SK-N-SH (cell line): ENCODE data around the gene ZNF790. TPM values are rescaled to one million over a fixed set of nuclear protein-coding genes. Genes with fewer than 3 reads are reported as not detected.

ENCODE experiments used
- CTCF ChIA-PET: fragments of 300-600, 350-600 bp; formaldehyde crosslinking; extraction: SDS; loops from one replicate; lab custom pipeline; 2021; lab: Yijun Ruan, JAX
- POLR2A ChIA-PET: fragments of 350-600 bp; sonication (Branson Sonifier 250); formaldehyde crosslinking; extraction: SDS; loops from one replicate; lab custom pipeline; 2020; ENCODE audit warnings: antibody characterized with exemption, inconsistent platforms; lab: Yijun Ruan, JAX
- DNase-seq: peaks from one replicate; pipeline ENCODE4 v3.0.0; 2012
- H2AFZ ChIP-seq: fragments of 200-600 bp; sonication (generic); 2 replicates; pipeline ENCODE4 v1.8.1; 2016; ENCODE audit warnings: antibody characterized with exemption, mild to moderate bottlenecking, low read depth
- H3F3A ChIP-seq: fragments of 200-600 bp; sonication (generic); replicated peaks from 2 replicates; pipeline ENCODE3; 2016; ENCODE audit warnings: antibody characterized with exemption, mild to moderate bottlenecking; ENCODE audit not compliant: insufficient read depth
- H3K27ac ChIP-seq, 2 experiments: fragments of 200-500 bp in 1 of 2; fragments of 200-600 bp in 1 of 2; sonication (Bioruptor generic) in 1 of 2; sonication (generic), shearing (Covaris generic) in 1 of 2; 2 replicates each; pipeline versions ENCODE4 v1.5.1 to v1.6.1; 2014 to 2016; ENCODE audit warnings: low read depth in 2 of 2, inconsistent platforms in 1 of 2, low read length in 1 of 2, mild to moderate bottlenecking in 1 of 2, mixed read lengths in 1 of 2
- H3K27me3 ChIP-seq: fragments of 200-600 bp; sonication (generic), shearing (Covaris generic); 2 replicates; pipeline ENCODE4 v1.6.1; 2016; ENCODE audit warnings: mixed run types; ENCODE audit not compliant: insufficient read depth
- H3K36me3 ChIP-seq, 2 experiments: fragments of 200-500 bp in 1 of 2; fragments of 200-600 bp in 1 of 2; sonication (Bioruptor generic) in 1 of 2; sonication (generic) in 1 of 2; replicated peaks in 1 of 2; 2 replicates each; pipeline versions ENCODE3 to v1.5.1; 2014 to 2016; ENCODE audit warnings: low read length in 1 of 2, mild to moderate bottlenecking in 1 of 2; ENCODE audit not compliant: insufficient read depth in 2 of 2, control insufficient read depth in 1 of 2
- H3K4me1 ChIP-seq, 2 experiments: fragments of 200-500 bp in 1 of 2; fragments of 200-600 bp in 1 of 2; sonication (Bioruptor generic) in 1 of 2; sonication (generic), shearing (Covaris generic) in 1 of 2; 2 replicates each; pipeline versions ENCODE4 v1.5.1 to v1.6.1; 2014 to 2016; ENCODE audit warnings: low read depth in 1 of 2, low read length in 1 of 2, mixed run types in 1 of 2; ENCODE audit not compliant: insufficient read depth in 2 of 2, control insufficient read depth in 1 of 2
- H3K4me2 ChIP-seq: fragments of 200-600 bp; sonication (generic), shearing (Covaris generic); 2 replicates; pipeline ENCODE4 v1.6.1; 2017; ENCODE audit warnings: mixed run types
- H3K4me3 ChIP-seq, 2 experiments: fragments of 200-500 bp in 1 of 2; fragments of 200-600 bp in 1 of 2; sonication (Bioruptor generic) in 1 of 2; sonication (generic), shearing (Covaris generic) in 1 of 2; 2 replicates each; pipeline versions ENCODE4 v1.5.1 to v1.8.1; 2014 to 2016; ENCODE audit warnings: low read depth in 2 of 2, inconsistent platforms in 1 of 2, low read length in 1 of 2, mild to moderate bottlenecking in 1 of 2, mixed read lengths in 1 of 2, moderate library complexity in 1 of 2
- H3K79me2 ChIP-seq: fragments of 200-600 bp; sonication (generic); 2 replicates; pipeline ENCODE4 v1.8.1; 2017; ENCODE audit warnings: mild to moderate bottlenecking; ENCODE audit not compliant: insufficient read depth
- H3K9ac ChIP-seq: fragments of 200-600 bp; sonication (generic); 2 replicates; pipeline ENCODE4 v1.6.1; 2017; ENCODE audit warnings: mixed run types
- H3K9me2 ChIP-seq: fragments of 200-600 bp; sonication (generic); 2 replicates; pipeline ENCODE4 v1.6.1; 2017; ENCODE audit warnings: mixed run types
- H3K9me3 ChIP-seq: fragments of 200-600 bp; sonication (generic); 2 replicates; pipeline ENCODE4 v1.6.1; 2017; ENCODE audit warnings: mixed run types, mild to moderate bottlenecking, moderate library complexity
- H4K20me1 ChIP-seq: fragments of 200-600 bp; sonication (generic); 2 replicates; pipeline ENCODE4 v1.6.1; 2017; ENCODE audit warnings: mild to moderate bottlenecking, mixed run types; ENCODE audit not compliant: insufficient read depth
- CHD2 ChIP-seq: fragments of 150-350 bp; IDR thresholded peaks from 2 replicates; pipeline ENCODE4 v1.6.1; 2018; ENCODE audit warnings: low read length; ENCODE audit not compliant: partially characterized antibody
- CTCF ChIP-seq: fragments of 200-600 bp; sonication (generic); IDR thresholded peaks from 2 replicates; pipeline ENCODE4 v1.6.1; 2017; ENCODE audit warnings: antibody characterized with exemption, mild to moderate bottlenecking, moderate library complexity
- GATA2 ChIP-seq: sonication (generic); formaldehyde crosslinking; IDR thresholded peaks from 2 replicates; pipeline ENCODE4 v1.5.0; 2020; ENCODE audit warnings: mild to moderate bottlenecking, missing genetic modification reagents
- IRF3 ChIP-seq: fragments of 150-350 bp; IDR thresholded peaks from 2 replicates; pipeline ENCODE4 v1.6.1; 2016; ENCODE audit warnings: mild to moderate bottlenecking, low read depth, low read length
- JUND ChIP-seq: IDR thresholded peaks from 2 replicates; pipeline ENCODE4 v1.4.0; 2012
- MAX ChIP-seq: IDR thresholded peaks from 2 replicates; pipeline ENCODE4 v1.4.0; 2012; ENCODE audit warnings: low read depth
- MEF2A ChIP-seq: IDR thresholded peaks from 2 replicates; pipeline ENCODE4 v1.4.0; 2012; ENCODE audit warnings: low read depth, borderline replicate concordance
- MXI1 ChIP-seq: IDR thresholded peaks from 2 replicates; pipeline ENCODE4 v1.6.1; 2012; ENCODE audit warnings: mild to moderate bottlenecking, low read depth, low read length, improper control_type of control experiment
- PBX3 ChIP-seq: IDR thresholded peaks from 2 replicates; pipeline ENCODE4; 2012
- POLR2AphosphoS5 ChIP-seq: IDR thresholded peaks from 2 replicates; pipeline ENCODE4 v1.6.1; 2012; ENCODE audit warnings: low read depth, low read length
- REST ChIP-seq: IDR thresholded peaks from 2 replicates; pipeline ENCODE4 v1.6.1; 2012; ENCODE audit warnings: mild to moderate bottlenecking, low read depth, low read length, moderate library complexity
- RFX5 ChIP-seq: IDR thresholded peaks from 2 replicates; pipeline ENCODE4 v1.6.1; 2012; ENCODE audit warnings: mild to moderate bottlenecking, improper control_type of control experiment, low read length
- TAF1 ChIP-seq: IDR thresholded peaks from 2 replicates; pipeline ENCODE4 v1.6.1; 2012; ENCODE audit warnings: low read depth, mild to moderate bottlenecking, low read length, moderate library complexity, borderline replicate concordance
- TCF12 ChIP-seq: IDR thresholded peaks from 2 replicates; pipeline ENCODE4 v1.4.0; 2012
- TEAD4 ChIP-seq: IDR thresholded peaks from 2 replicates; pipeline ENCODE4 v1.4.0; 2012; ENCODE audit warnings: mild to moderate bottlenecking, borderline replicate concordance; ENCODE audit not compliant: insufficient read depth
- USF2 ChIP-seq: fragments of 150-350 bp; IDR thresholded peaks from 2 replicates; pipeline ENCODE4 v1.6.1; 2017; ENCODE audit warnings: antibody characterized with exemption, low read length, low read depth, borderline replicate concordance
- whole genome bisulfite sequencing: methylation state at CpG from one replicate; pipeline ENCODE4 v1.1.6; 2017; ENCODE audit warnings: low lambda C conversion rate; 5-methylcytosine and 5-hydroxymethylcytosine counted together
- polyA plus RNA-seq, 3 experiments: library from polyadenylated mRNA; depleted of rRNA; stranded (reverse); fragments of >200 nt; gene quantifications; 2 replicates each; pipeline ENCODE4 v1.2.3, GENCODE V29; 2012

ZNF790 gene
- polyA plus RNA-seq, 1 of the 3 experiments (the other 2 are of a cell fraction): 2.2 TPM

- H3K9ac ChIP-seq: peak overlapping the region; percentile 62
- ChIA-PET CTCF (no interaction called here), POLR2A (interaction anchor here (0.9 to 1.0 kb wide), 4 partner anchors 25 to 670 kb away, joined by 3 to 4 read pairs (median 3); partner anchors contain the start of genes ZNF569, ZNF790 and ZNF850)
- H3K4me2 ChIP-seq: peak overlapping the region; percentile 74
- H3K9me3 ChIP-seq: no peaks in the 10 kb centered on the region
- H3K36me3 ChIP-seq: peaks cover 5 to 44% of the 10 kb centered on the region in 2 experiments
- H3K79me2 ChIP-seq: peaks cover 35% of the 10 kb centered on the region
- H3K27me3 ChIP-seq: no peaks in the 10 kb centered on the region
- H4K20me1 ChIP-seq: no peaks in the 10 kb centered on the region
- H3K4me3 ChIP-seq: peak overlapping the region; percentile 79 to 96
- TF ChIP-seq CTCF (no peak), CHD2 (peak; percentile 97)
- peaks cover 12% of the 10 kb centered on the region for H3F3A ChIP-seq
- H3K4me1 ChIP-seq: no peaks in the 10 kb centered on the region
- 7% methylated on average over 9 of the region's 9 CpGs for WGBS
- no peaks in the 10 kb centered on the region for H3K9me2 ChIP-seq
- DNase-seq: no peak
- peak overlapping the region; percentile 95 for H2AFZ ChIP-seq
- peak overlapping the region; percentile 73 to 90; a peak in 3 of 4 replicates for H3K27ac ChIP-seq
These were observed 40.4 kb downstream of the ZNF790 start for GRCh38 chr19:36797786-36798108.

- Histone ChIP-seq H4K20me1 (no peaks in the 10 kb centered on the region), H3K4me2 (peak overlapping the region; percentile 60), H3K4me1 (no peaks in the 10 kb centered on the region), H3K27me3 (no peaks in the 10 kb centered on the region), H2AFZ (peak overlapping the region; percentile 86), H3F3A (peaks cover 9% of the 10 kb centered on the region), H3K36me3 (peaks cover 3 to 33% of the 10 kb centered on the region in 2 experiments), H3K79me2 (peaks cover 35% of the 10 kb centered on the region), H3K9me2 (no peaks in the 10 kb centered on the region), H3K9ac (no peak overlapping the region), H3K9me3 (no peaks in the 10 kb centered on the region), H3K27ac (peak overlapping the region; percentile 24 to 73; a peak in 2 of 4 replicates), H3K4me3 (peak overlapping the region; percentile 79 to 96)
- WGBS: 56% methylated on average over 19 of the region's 19 CpGs
- CTCF ChIA-PET: no interaction called here
- TF ChIP-seq PBX3 (no peak), IRF3 (no peak), MXI1 (no peak), JUND (no peak), POLR2AphosphoS5 (no peak), GATA2 (no peak), REST (no peak), MEF2A (no peak), MAX (no peak), USF2 (no peak), TAF1 (no peak), TCF12 (no peak), RFX5 (no peak), TEAD4 (no peak)
- no peak for DNase-seq
- POLR2A ChIA-PET: interaction anchor here (0.6 to 1.0 kb wide), 6 partner anchors 12 to 671 kb away, joined by 3 to 4 read pairs (median 3); partner anchors contain the start of genes ZNF569, ZNF790 and ZNF850
These were observed 41.5 kb downstream of the ZNF790 start for GRCh38 chr19:36796714-36796992.
